Endothelial cell of umbilical vein (primary cell): ENCODE results near the gene IGFL4. TPM values are rescaled to one million over a fixed set of nuclear protein-coding genes. Genes with fewer than 3 reads are reported as not detected.

Experiments
- BruUV-seq: library from RNA; stranded (reverse); fragments of 400-500 nt; replicated peaks from 2 replicates; lab custom pipeline; 2021; lab: Mats Ljungman, UMichigan
- CTCF ChIA-PET: fragments of 300-600, 350-600 bp; sonication (Branson Sonifier 250); formaldehyde crosslinking; loops from one replicate; lab custom pipeline; 2021; ENCODE audit warnings: antibody characterized with exemption, inconsistent platforms; lab: Charles Lee
- POLR2A ChIA-PET: fragments of 300-600, 350-600 bp; sonication (Branson Sonifier 250); formaldehyde crosslinking; loops from one replicate; lab custom pipeline; 2021; ENCODE audit warnings: antibody characterized with exemption, inconsistent platforms; lab: Charles Lee
- DNase-seq: peaks from one replicate; pipeline ENCODE4 v3.0.0-alpha.2; 2011; ENCODE audit warnings: low read depth, low spot score
- FAIRE-seq: peaks from 2 replicates; lab custom pipeline; 2011; peaks lifted over from hg19 to GRCh38; lab: Jason Lieb, UNC
- H2AFZ ChIP-seq: 2 replicates; pipeline ENCODE4 v1.6.0; 2012; ENCODE audit warnings: low read depth, low read length, control low read depth, inconsistent platforms
- H3K27ac ChIP-seq: 2 replicates; pipeline ENCODE4 v1.5.1; 2011; ENCODE audit warnings: low read depth, mild to moderate bottlenecking, control low read depth, low read length, moderate library complexity; ENCODE audit not compliant: insufficient read depth
- H3K27me3 ChIP-seq, 2 experiments: 2 replicates each; pipeline versions ENCODE4 v1.6.0 to v1.6.1; 2011; ENCODE audit warnings: low read length in 2 of 2, mixed read lengths in 1 of 2; ENCODE audit not compliant: control insufficient read depth in 2 of 2, insufficient read depth in 2 of 2
- H3K36me3 ChIP-seq, 2 experiments: 2 replicates in 1 of 2; 3 replicates in 1 of 2; pipeline ENCODE4 v1.5.1; 2011; ENCODE audit warnings: low read length in 2 of 2, mild to moderate bottlenecking in 1 of 2, moderate library complexity in 1 of 2; ENCODE audit not compliant: control insufficient read depth in 2 of 2, insufficient read depth in 2 of 2; ENCODE audit errors: extremely low read depth in 1 of 2
- H3K4me1 ChIP-seq: 3 replicates; pipeline ENCODE4 v1.5.1; 2011; ENCODE audit warnings: mild to moderate bottlenecking, low read length; ENCODE audit not compliant: control insufficient read depth, insufficient read depth; ENCODE audit errors: extremely low read depth
- H3K4me2 ChIP-seq: 2 replicates; pipeline ENCODE4 v1.6.1; 2011; ENCODE audit warnings: low read length, control low read depth, mixed read lengths; ENCODE audit not compliant: insufficient read depth
- H3K4me3 ChIP-seq, 3 experiments: fragments of 200-600 bp in 1 of 3; sonication (generic), shearing (Covaris generic) in 1 of 3; replicated peaks in 1 of 3; 2 replicates each; pipeline ENCODE4 v1.5.1; 2011 to 2016; ENCODE audit warnings: control low read depth in 3 of 3, low read length in 3 of 3, mild to moderate bottlenecking in 2 of 3, inconsistent platforms in 1 of 3, low read depth in 1 of 3, moderate library complexity in 1 of 3; ENCODE audit not compliant: insufficient read depth in 1 of 3
- H3K79me2 ChIP-seq: 2 replicates; pipeline ENCODE4 v1.6.0; 2012; ENCODE audit warnings: low read length, inconsistent platforms; ENCODE audit not compliant: control insufficient read depth, insufficient read depth
- H3K9ac ChIP-seq: replicated peaks from 2 replicates; pipeline ENCODE3; 2011; ENCODE audit warnings: low read length, control low read depth; ENCODE audit not compliant: insufficient read depth; ENCODE audit errors: extremely low read depth
- H3K9me1 ChIP-seq: replicated peaks from 3 replicates; pipeline ENCODE4 v1.6.0; 2011; ENCODE audit warnings: mild to moderate bottlenecking, low read length; ENCODE audit not compliant: control insufficient read depth, insufficient read depth; ENCODE audit errors: extremely low read depth
- H3K9me3 ChIP-seq: replicated peaks from 2 replicates; pipeline ENCODE4 v1.5.1; 2012; ENCODE audit warnings: low read length, inconsistent platforms; ENCODE audit not compliant: control insufficient read depth, insufficient read depth
- H4K20me1 ChIP-seq: replicated peaks from 2 replicates; pipeline ENCODE3; 2011; ENCODE audit warnings: mild to moderate bottlenecking, low read length; ENCODE audit not compliant: control insufficient read depth, insufficient read depth; ENCODE audit errors: extremely low read depth
- CTCF ChIP-seq, 2 donors: IDR thresholded peaks; 1 replicate in 1 of 2; 2 replicates in 1 of 2; pipeline ENCODE4 v1.5.1; 2011; ENCODE audit warnings: low read length in 2 of 2, mild to moderate bottlenecking in 2 of 2, moderate library complexity in 2 of 2, control low read depth in 1 of 2, inconsistent platforms in 1 of 2, low read depth in 1 of 2; ENCODE audit not compliant: insufficient read depth in 1 of 2; ENCODE audit errors: extremely low read depth in 1 of 2
- EZH2 ChIP-seq: IDR thresholded peaks from 2 replicates; pipeline ENCODE4 v1.6.1; 2012; ENCODE audit warnings: borderline replicate concordance, low read depth, mild to moderate bottlenecking, moderate library complexity, low read length, inconsistent platforms; ENCODE audit not compliant: severe bottlenecking
- FOS ChIP-seq: IDR thresholded peaks from 2 replicates; pipeline ENCODE4 v1.6.1; 2011; ENCODE audit warnings: mild to moderate bottlenecking, low read length, moderate library complexity, borderline replicate concordance; ENCODE audit not compliant: insufficient read depth
- GATA2 ChIP-seq: IDR thresholded peaks from 2 replicates; pipeline ENCODE4 v1.7.0; 2011; ENCODE audit warnings: low read depth, mild to moderate bottlenecking, moderate library complexity, mixed read lengths, low read length; ENCODE audit not compliant: insufficient read length, insufficient read depth
- POLR2AphosphoS5 ChIP-seq: IDR thresholded peaks from 2 replicates; pipeline ENCODE4 v1.6.1; 2012; ENCODE audit warnings: low read depth, mild to moderate bottlenecking, control low read depth, low read length, moderate library complexity; ENCODE audit not compliant: insufficient read depth
- dilution Hi-C: fragments of 300-500 bp; cut with MboI; formaldehyde crosslinking; loops from one replicate; pipeline ENCODE4 v1.15.0; 2019; ENCODE audit warnings: low sequenced_read_pairs; ENCODE audit not compliant: extremely low pct_ligation_motif_present
- intact Hi-C: fragments of 100-400 bp; cut with micrococcal nuclease; formaldehyde crosslinking; loops from one replicate; pipeline ENCODE4 v1.10.0; 2022
- polyA plus RNA-seq, 4 experiments: library from polyadenylated mRNA; depleted of rRNA in 3 of 4; stranded (reverse) in 3 of 4; unstranded in 1 of 4; fragments of >200 nt; gene quantifications; 2 replicates each; pipeline versions ENCODE4 v1.2.1 to v1.2.3, GENCODE V29; 2011 to 2012; ENCODE audit warnings: missing spikeins in 1 of 4
- total RNA-seq: library from RNA; stranded (reverse); gene quantifications from 2 replicates; pipeline ENCODE4 v1.2.3, GENCODE V29; 2021

IGFL4 gene
- total and polyA plus RNA-seq, 2 donors (not counting 3 experiments of a cell fraction or from before 2014, with no cell fraction given): not detected

GRCh38 chr19:46020819-46021125 lies 20.0 kb downstream of the IGFL4 start:
- FAIRE-seq (no peak), DNase-seq (no peak)
- H3K27me3 ChIP-seq: peaks cover 2 to 9% of the 10 kb centered on the region in 2 experiments
- H3K27ac ChIP-seq: no peak overlapping the region
- H3K4me2 ChIP-seq: no peak overlapping the region
- no peaks in the 10 kb centered on the region for H3K79me2 ChIP-seq
- POLR2A ChIA-PET: no interaction called here
- intact Hi-C loops: no loop called here
- CTCF ChIA-PET: interaction anchor here (1.3 to 12.1 kb wide), 3 partner anchors 8 to 59 kb away, joined by 9 to 460 read pairs (median 28); no protein-coding TSS in a partner anchor
- H3K4me1 ChIP-seq: peaks cover 12% of the 10 kb centered on the region
- no peak overlapping the region for H3K4me3 ChIP-seq
- H3K9ac ChIP-seq: no peak overlapping the region
- TF ChIP-seq EZH2 (no peak), FOS (no peak), CTCF (IDR thresholded peaks at IDR 0.05; ENCODE audit: extremely low read depth in 1 of 2, insufficient read depth in 1 of 2, low read depth in 1 of 2, low read length in 2 of 2) (no peak)
- peaks cover 0 to 5% of the 10 kb centered on the region in 2 experiments for H3K36me3 ChIP-seq
- no peaks in the 10 kb centered on the region for H4K20me1 ChIP-seq
- BruUV-seq: no TSS peak
- no peaks in the 10 kb centered on the region for H3K9me3 ChIP-seq
- no peak overlapping the region for H2AFZ ChIP-seq
- dilution Hi-C loops: no loop called here
- H3K9me1 ChIP-seq: no peaks in the 10 kb centered on the region

GRCh38 chr19:46019270-46019669 lies 21.5 kb downstream of the IGFL4 start:
- no peak overlapping the region for H3K4me2 ChIP-seq
- dilution Hi-C loops (no loop called here), intact Hi-C loops (loop anchor here (5.0 kb wide), 1 partner anchor 92 kb away; no protein-coding TSS in a partner anchor)
- peaks cover 0 to 5% of the 10 kb centered on the region in 2 experiments for H3K36me3 ChIP-seq
- H3K27ac ChIP-seq: no peak overlapping the region
- H3K4me3 ChIP-seq: no peak overlapping the region
- FAIRE-seq (no peak), DNase-seq (no peak)
- no peaks in the 10 kb centered on the region for H3K9me1 ChIP-seq
- H2AFZ ChIP-seq: no peak overlapping the region
- no peaks in the 10 kb centered on the region for H4K20me1 ChIP-seq
- peaks cover 16% of the 10 kb centered on the region for H3K4me1 ChIP-seq
- H3K9ac ChIP-seq: no peak overlapping the region
- no peak for TF ChIP-seq POLR2AphosphoS5
- TF ChIP-seq GATA2: no peak
- CTCF ChIA-PET: interaction anchor here (1.3 to 12.1 kb wide), 4 partner anchors 10 to 246 kb away, joined by 3 to 460 read pairs (median 16); no protein-coding TSS in a partner anchor
- no peaks in the 10 kb centered on the region for H3K79me2 ChIP-seq
- H3K27me3 ChIP-seq: peaks cover 6 to 13% of the 10 kb centered on the region in 2 experiments
- POLR2A ChIA-PET: no interaction called here
- H3K9me3 ChIP-seq: no peaks in the 10 kb centered on the region
- BruUV-seq: no TSS peak
